KOPT-K1 (cell line): ENCODE measurements around the gene ZNF33B.
A peak's percentile ranks its signal among the peaks of the same experiment; 100 is the strongest.

Experiments
- H3K27ac ChIP-seq: fragments of 200-600 bp; sonication (generic); 2 replicates; pipeline ENCODE4 v1.5.1; 2016; ENCODE audit warnings: antibody characterized with exemption, mild to moderate bottlenecking, low read depth, low read length; ENCODE audit not compliant: poor library complexity, severe bottlenecking
- H3K36me3 ChIP-seq: fragments of 200-600 bp; sonication (generic); 2 replicates; pipeline ENCODE4 v1.5.1; 2017; ENCODE audit warnings: antibody characterized with exemption, mild to moderate bottlenecking, low read length, moderate library complexity; ENCODE audit not compliant: insufficient read depth
- H3K9me3 ChIP-seq: fragments of 200-600 bp; sonication (generic); 2 replicates; pipeline ENCODE4 v1.5.1; 2017; ENCODE audit warnings: antibody characterized with exemption, low read length, mild to moderate bottlenecking; ENCODE audit not compliant: insufficient read depth, poor library complexity, severe bottlenecking

The ZNF33B gene

GRCh38 chr10:42637648-42638054, 719 bp downstream of the ZNF33B start:
- no peaks in the 10 kb centered on the region for H3K9me3 ChIP-seq
- H3K27ac ChIP-seq = peak overlapping the region; percentile 92
- 0 out of 2 replicates have a peak, but pooled peaks cover 16% of the 10 kb centered on the region for H3K36me3 ChIP-seq

GRCh38 chr10:42637142-42637541, 1.2 kb downstream of the ZNF33B start:
- Histone ChIP-seq H3K9me3 (no peaks in the 10 kb centered on the region), H3K36me3 (peaks cover 21% of the 10 kb centered on the region; the same call in 1 of the 2 replicates), H3K27ac (peak overlapping the region; percentile 92)

- Histone ChIP-seq H3K9me3 (no peaks in the 10 kb centered on the region), H3K27ac (no peak overlapping the region), H3K36me3 (peaks cover 40% of the 10 kb centered on the region)
Observed at GRCh38 chr10:42635098-42635497, 3.3 kb downstream of the ZNF33B start.

GRCh38 chr10:42632564-42632963, 5.8 kb downstream of the ZNF33B start:
- no peak overlapping the region for H3K27ac ChIP-seq
- H3K36me3 ChIP-seq = peaks cover 65% of the 10 kb centered on the region
- H3K9me3 ChIP-seq = no peaks in the 10 kb centered on the region

- H3K36me3 ChIP-seq = peaks cover 81% of the 10 kb centered on the region
- no peaks in the 10 kb centered on the region for H3K9me3 ChIP-seq
- no peak overlapping the region for H3K27ac ChIP-seq
Observed at GRCh38 chr10:42630537-42631134, 7.7 kb downstream of the ZNF33B start.

GRCh38 chr10:42623929-42624328, 14.4 kb downstream of the ZNF33B start:
- Histone ChIP-seq H3K9me3 (peaks cover 10% of the 10 kb centered on the region), H3K27ac (no peak overlapping the region), H3K36me3 (peaks cover 89% of the 10 kb centered on the region)

- H3K9me3 ChIP-seq = no peaks in the 10 kb centered on the region
- H3K27ac ChIP-seq = no peak overlapping the region
- H3K36me3 ChIP-seq = peaks cover 72% of the 10 kb centered on the region
Observed at GRCh38 chr10:42618424-42618823, 19.9 kb downstream of the ZNF33B start.

GRCh38 chr10:42615419-42615818, 23.0 kb downstream of the ZNF33B start:
- Histone ChIP-seq H3K36me3 (peaks cover 67% of the 10 kb centered on the region), H3K27ac (no peak overlapping the region), H3K9me3 (no peaks in the 10 kb centered on the region)

GRCh38 chr10:42609872-42610271, 28.5 kb downstream of the ZNF33B start:
- H3K9me3 ChIP-seq = peaks cover 23% of the 10 kb centered on the region
- no peak overlapping the region for H3K27ac ChIP-seq
- peaks cover 77% of the 10 kb centered on the region for H3K36me3 ChIP-seq

GRCh38 chr10:42598249-42598873, 40.0 kb downstream of the ZNF33B start:
- Histone ChIP-seq H3K27ac (no peak overlapping the region), H3K9me3 (peaks cover 25% of the 10 kb centered on the region), H3K36me3 (peaks cover 51% of the 10 kb centered on the region)

- peaks cover 51% of the 10 kb centered on the region for H3K36me3 ChIP-seq
Observed at GRCh38 chr10:42596196-42596595, 42.2 kb downstream of the ZNF33B start.

GRCh38 chr10:42594246-42594650, 44.1 kb downstream of the ZNF33B start:
- peaks cover 53% of the 10 kb centered on the region for H3K9me3 ChIP-seq
- H3K27ac ChIP-seq = no peak overlapping the region
- peaks cover 63% of the 10 kb centered on the region for H3K36me3 ChIP-seq

More at GRCh38 chr10:42596196-42596595, 42.2 kb downstream of the ZNF33B start:
- H3K9me3 ChIP-seq = peaks cover 46% of the 10 kb centered on the region
- no peak overlapping the region for H3K27ac ChIP-seq

- Histone ChIP-seq H3K9me3 (peaks cover 53% of the 10 kb centered on the region), H3K27ac (no peak overlapping the region), H3K36me3 (peaks cover 71% of the 10 kb centered on the region)
Observed at GRCh38 chr10:42593284-42593683, 45.1 kb downstream of the ZNF33B start.

GRCh38 chr10:42583828-42584227, 54.5 kb downstream of the ZNF33B start:
- no peaks in the 10 kb centered on the region for H3K9me3 ChIP-seq
- peaks cover 16% of the 10 kb centered on the region for H3K36me3 ChIP-seq
- no peak overlapping the region for H3K27ac ChIP-seq

- H3K27ac ChIP-seq = no peak overlapping the region
- H3K36me3 ChIP-seq = no peaks in the 10 kb centered on the region
- no peaks in the 10 kb centered on the region for H3K9me3 ChIP-seq
Observed at GRCh38 chr10:42578019-42578418, 60.4 kb downstream of the ZNF33B start.

GRCh38 chr10:42576338-42576737, 62.0 kb downstream of the ZNF33B start:
- no peaks in the 10 kb centered on the region for H3K36me3 ChIP-seq
- peaks cover 2% of the 10 kb centered on the region for H3K9me3 ChIP-seq
- H3K27ac ChIP-seq = no peak overlapping the region
